K562 treated with DMSO at 1 percent for 4 hours (cell line): ENCODE data around the gene NDUFC2. TPM values are rescaled to one million over a fixed set of nuclear protein-coding genes. Genes with fewer than 3 reads are reported as not detected.

Experiments used
- total RNA-seq: library from RNA; unstranded; fragments of 300-600 nt; gene quantifications from 2 replicates; pipeline ENCODE4 v1.2.3, GENCODE V29; 2022; ENCODE audit not compliant: insufficient read depth

NDUFC2 gene
- total RNA-seq, result 582 and 668 TPM in 2 replicates

GRCh38 chr11:78079232-78080083, at the start of gene NDUFC2:
Gene NDUFC2, minus strand, starts transcription at chr11:78079862. Its CDS starts 118 bp downstream, at chr11:78079744.

GRCh38 chr11:78063440-78064181, 16.1 kb downstream of the NDUFC2 start, which contains the start of gene THRSP:
Gene THRSP, plus strand, starts transcription at chr11:78063861. Its CDS starts 21 bp downstream, at chr11:78063882.

GRCh38 chr11:78022397-78023396, 57.0 kb downstream of the NDUFC2 start, which contains the start of gene KCTD14:
Gene KCTD14, minus strand, starts transcription at chr11:78023276. Its CDS starts 27 bp downstream, at chr11:78023249.

Other genes starting within 250 kb of the NDUFC2 start
- 23.2 and 29.8 TPM in 2 replicates for gene INTS4, start 85.2 kb downstream of the NDUFC2 start, total RNA-seq
- gene KCTD14, start 56.6 kb downstream of the NDUFC2 start, total RNA-seq, result 0.52 TPM in 1 of 2 replicates, not detected in the other
- 1.3 and 3.1 TPM in 2 replicates for gene THRSP, start 16.0 kb downstream of the NDUFC2 start, total RNA-seq
- gene ALG8, start 59.8 kb upstream of the NDUFC2 start, total RNA-seq, result 31.1 and 42.6 TPM in 2 replicates
- 6.5 and 10.1 TPM in 2 replicates for gene KCTD21, start 108.8 kb upstream of the NDUFC2 start, total RNA-seq
- 4.4 and 6.3 TPM in 2 replicates for gene USP35, start 109.1 kb upstream of the NDUFC2 start, total RNA-seq